ENCODE data around the gene DALRD3. TPM values are rescaled to one million over a fixed set of nuclear protein-coding genes. Genes with fewer than 3 reads are reported as not detected.
"Not testable (repeated sequence)": the region's sequence is repeated elsewhere in the genome, so short reads cannot be mapped to it uniquely, and the experiment has no call there.

DALRD3 gene
- total RNA-seq, 1 donor from 2014 or later = 18.5 TPM

DNA sequence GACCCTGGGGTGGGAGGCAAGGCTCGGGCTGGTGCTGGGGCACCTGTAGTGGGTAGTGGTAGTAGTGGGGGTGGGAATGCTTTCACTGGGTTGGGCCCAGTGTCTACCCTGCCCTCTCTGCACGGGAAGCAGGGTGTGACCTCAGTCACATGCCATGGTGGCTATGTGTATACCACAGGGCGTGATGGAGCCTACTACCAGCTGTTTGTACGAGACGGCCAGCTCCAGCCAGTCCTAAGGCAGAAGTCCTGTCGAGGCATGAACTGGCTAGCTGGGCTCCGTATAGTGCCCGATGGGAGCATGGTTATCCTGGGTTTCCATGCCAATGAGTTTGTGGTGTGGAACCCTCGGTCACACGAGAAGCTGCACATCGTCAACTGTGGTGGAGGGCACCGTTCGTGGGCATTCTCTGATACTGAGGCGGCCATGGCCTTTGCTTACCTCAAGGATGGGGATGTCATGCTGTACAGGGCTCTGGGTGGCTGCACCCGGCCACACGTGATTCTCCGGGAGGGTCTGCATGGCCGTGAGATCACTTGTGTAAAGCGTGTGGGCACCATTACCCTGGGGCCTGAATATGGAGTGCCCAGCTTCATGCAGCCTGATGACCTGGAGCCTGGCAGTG, 5.2 kb downstream of the DALRD3 start:
- H3K4me2 ChIP-seq (ENCODE audit: low read length) = no peak overlapping the region
- no peak overlapping the region for H3K27ac ChIP-seq (ENCODE audit: low read depth, low read length)
- H3K4me1 ChIP-seq (ENCODE audit: insufficient read depth, low read length) = peaks cover 18% of the 10 kb centered on the region
- TF ChIP-seq CTCF (IDR thresholded peaks at IDR 0.05; ENCODE audit: insufficient read depth, low read depth, low read length) (no peak), EZH2 (IDR thresholded peaks at IDR 0.05; ENCODE audit: insufficient read depth, low read length) (no peak)
- no peaks in the 10 kb centered on the region for H3K27me3 ChIP-seq (ENCODE audit: insufficient read depth, low read length)
- H3K9me3 ChIP-seq (ENCODE audit: insufficient read depth, low read depth, low read length) = no peaks in the 10 kb centered on the region
- no peaks in the 10 kb centered on the region for H3K9me3 Mint-ChIP-seq (ENCODE audit: unreplicated experiment)
- no peak overlapping the region for H3K27ac Mint-ChIP-seq (ENCODE audit: unreplicated experiment)
- H3K4me1 Mint-ChIP-seq (ENCODE audit: low read depth, unreplicated experiment) = peaks cover 7% of the 10 kb centered on the region
- no peaks in the 10 kb centered on the region for H3K27me3 Mint-ChIP-seq (ENCODE audit: low read depth, unreplicated experiment)
- H3K79me2 ChIP-seq (ENCODE audit: insufficient read depth, low read length) = peaks cover 92% of the 10 kb centered on the region
- no peak overlapping the region for H3K4me3 ChIP-seq (ENCODE audit: insufficient read depth, low read depth, low read length)
- no peak overlapping the region for H3K9ac ChIP-seq (ENCODE audit: low read length)
- H4K20me1 ChIP-seq (ENCODE audit: insufficient read depth, low read length) = peaks cover 79% of the 10 kb centered on the region
- H3K4me3 Mint-ChIP-seq (ENCODE audit: unreplicated experiment) = no peak overlapping the region
- H2AFZ ChIP-seq (ENCODE audit: low read depth, low read length) = no peak overlapping the region
- no peak for DNase-seq (ENCODE audit: low read depth)
- peaks cover 27% of the 10 kb centered on the region for H3K36me3 ChIP-seq (ENCODE audit: insufficient read depth, low read length)
- H3K36me3 Mint-ChIP-seq (ENCODE audit: low read depth, unreplicated experiment) = peaks cover 26% of the 10 kb centered on the region
- FAIRE-seq = no peak

GRCh38 chr3:49012441-49013017, 5.9 kb downstream of the DALRD3 start:
- Histone ChIP-seq H3K4me2 (ENCODE audit: low read length) (no peak overlapping the region), H2AFZ (ENCODE audit: low read depth, low read length) (no peak overlapping the region), H3K9ac (ENCODE audit: low read length) (no peak overlapping the region), H3K27ac (ENCODE audit: low read depth, low read length) (no peak overlapping the region), H3K27me3 (ENCODE audit: insufficient read depth, low read length) (no peaks in the 10 kb centered on the region), H3K79me2 (ENCODE audit: insufficient read depth, low read length) (peaks cover 95% of the 10 kb centered on the region), H3K4me3 (ENCODE audit: insufficient read depth, low read depth, low read length) (no peak overlapping the region), H3K36me3 (ENCODE audit: insufficient read depth, low read length) (peaks cover 27% of the 10 kb centered on the region), H3K4me1 (ENCODE audit: insufficient read depth, low read length) (peaks cover 16% of the 10 kb centered on the region), H4K20me1 (ENCODE audit: insufficient read depth, low read length) (peaks cover 83% of the 10 kb centered on the region), H3K9me3 (ENCODE audit: insufficient read depth, low read depth, low read length) (no peaks in the 10 kb centered on the region)
- peaks cover 26% of the 10 kb centered on the region for H3K36me3 Mint-ChIP-seq (ENCODE audit: low read depth, unreplicated experiment)
- H3K4me1 Mint-ChIP-seq (ENCODE audit: low read depth, unreplicated experiment) = peaks cover 8% of the 10 kb centered on the region
- H3K27me3 Mint-ChIP-seq (ENCODE audit: low read depth, unreplicated experiment) = no peaks in the 10 kb centered on the region
- FAIRE-seq = no peak
- H3K4me3 Mint-ChIP-seq (ENCODE audit: unreplicated experiment) = no peak overlapping the region
- DNase-seq (ENCODE audit: low read depth) = no peak
- no peak overlapping the region for H3K27ac Mint-ChIP-seq (ENCODE audit: unreplicated experiment)
- no peak for TF ChIP-seq EZH2 (IDR thresholded peaks at IDR 0.05; ENCODE audit: insufficient read depth, low read length)
- no peaks in the 10 kb centered on the region for H3K9me3 Mint-ChIP-seq (ENCODE audit: unreplicated experiment)

DNA sequence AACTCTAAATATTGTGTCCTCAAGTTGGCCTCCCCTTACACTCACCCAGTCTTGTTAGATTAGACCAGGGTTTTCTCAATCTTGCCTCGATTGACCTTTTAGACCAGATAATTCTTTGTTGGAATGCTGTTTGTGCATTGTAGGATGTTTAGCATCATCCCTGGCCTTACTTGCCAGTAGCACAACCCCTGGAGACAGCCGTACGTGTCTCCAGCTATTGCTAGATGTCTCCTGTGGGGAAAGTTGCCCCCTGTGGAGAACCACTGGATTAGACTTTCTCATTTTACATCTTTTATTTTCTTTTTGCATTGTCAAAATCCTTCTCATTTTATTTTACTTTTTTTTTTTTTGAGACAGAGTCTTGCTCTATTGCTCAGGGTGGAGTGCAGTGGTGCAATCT, 9.0 kb downstream of the DALRD3 start:
- Histone ChIP-seq H3K4me1 (ENCODE audit: insufficient read depth, low read length) (peaks cover 16% of the 10 kb centered on the region), H3K4me3 (ENCODE audit: insufficient read depth, low read depth, low read length) (no peak overlapping the region), H3K4me2 (ENCODE audit: low read length) (peak overlapping the region; percentile 35), H3K9me3 (ENCODE audit: insufficient read depth, low read depth, low read length) (no peaks in the 10 kb centered on the region), H2AFZ (ENCODE audit: low read depth, low read length) (no peak overlapping the region), H3K27ac (ENCODE audit: low read depth, low read length) (no peak overlapping the region), H3K36me3 (ENCODE audit: insufficient read depth, low read length) (peaks cover 11% of the 10 kb centered on the region), H3K9ac (ENCODE audit: low read length) (no peak overlapping the region), H3K27me3 (ENCODE audit: insufficient read depth, low read length) (no peaks in the 10 kb centered on the region), H4K20me1 (ENCODE audit: insufficient read depth, low read length) (peaks cover 57% of the 10 kb centered on the region), H3K79me2 (ENCODE audit: insufficient read depth, low read length) (peaks cover 79% of the 10 kb centered on the region)
- peaks cover 8% of the 10 kb centered on the region for H3K4me1 Mint-ChIP-seq (ENCODE audit: low read depth, unreplicated experiment)
- H3K27me3 Mint-ChIP-seq (ENCODE audit: low read depth, unreplicated experiment) = no peaks in the 10 kb centered on the region
- H3K9me3 Mint-ChIP-seq (ENCODE audit: unreplicated experiment) = no peaks in the 10 kb centered on the region
- no peak overlapping the region for H3K27ac Mint-ChIP-seq (ENCODE audit: unreplicated experiment)
- FAIRE-seq (no peak), DNase-seq (ENCODE audit: low read depth) (no peak)
- H3K4me3 Mint-ChIP-seq (ENCODE audit: unreplicated experiment) = no peak overlapping the region
- H3K36me3 Mint-ChIP-seq (ENCODE audit: low read depth, unreplicated experiment) = peaks cover 13% of the 10 kb centered on the region
- TF ChIP-seq EZH2 (IDR thresholded peaks at IDR 0.05; ENCODE audit: insufficient read depth, low read length) = no peak
- TF ChIP-seq CTCF (IDR thresholded peaks at IDR 0.05; ENCODE audit: insufficient read depth, low read depth, low read length) = no peak

DNA sequence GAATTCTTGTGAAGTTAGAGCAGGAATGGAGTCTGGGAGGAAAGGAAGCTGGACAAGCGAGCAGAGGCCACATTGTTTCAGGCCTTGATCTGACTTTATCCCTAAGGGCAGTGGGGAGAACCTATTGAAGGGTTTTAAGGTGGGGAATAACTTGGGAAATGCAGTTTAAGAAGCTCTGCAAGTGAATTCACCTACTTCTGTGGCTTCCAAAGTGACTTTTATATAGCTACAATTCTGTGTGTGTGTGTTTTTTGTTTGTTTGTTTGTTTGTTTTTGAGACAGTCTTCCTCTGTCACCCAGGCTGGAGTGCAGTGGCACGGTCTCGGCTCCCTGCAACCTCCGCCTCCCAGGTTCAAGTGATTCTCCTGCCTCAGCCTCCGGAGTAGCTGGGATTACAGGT, 9.8 kb downstream of the DALRD3 start:
- Histone ChIP-seq H3K9ac (ENCODE audit: low read length) (peak overlapping the region; percentile 99), H3K79me2 (ENCODE audit: insufficient read depth, low read length) (peaks cover 73% of the 10 kb centered on the region), H3K4me1 (ENCODE audit: insufficient read depth, low read length) (peaks cover 16% of the 10 kb centered on the region), H4K20me1 (ENCODE audit: insufficient read depth, low read length) (peaks cover 50% of the 10 kb centered on the region), H3K4me3 (ENCODE audit: insufficient read depth, low read depth, low read length) (peak overlapping the region; percentile 80), H3K36me3 (ENCODE audit: insufficient read depth, low read length) (peaks cover 11% of the 10 kb centered on the region), H3K27ac (ENCODE audit: low read depth, low read length) (peak overlapping the region; percentile 17), H3K4me2 (ENCODE audit: low read length) (peak overlapping the region; percentile 98)
- H3K9me3 Mint-ChIP-seq (ENCODE audit: unreplicated experiment); DNase-seq (ENCODE audit: low read depth); H3K27me3 ChIP-seq (ENCODE audit: insufficient read depth, low read length); H2AFZ ChIP-seq (ENCODE audit: low read depth, low read length); H3K9me3 ChIP-seq (ENCODE audit: insufficient read depth, low read depth, low read length); H3K4me1 Mint-ChIP-seq (ENCODE audit: low read depth, unreplicated experiment); H3K27me3 Mint-ChIP-seq (ENCODE audit: low read depth, unreplicated experiment); FAIRE-seq: not testable (repeated sequence)
- H3K4me3 Mint-ChIP-seq (ENCODE audit: unreplicated experiment) = peak overlapping the region; percentile 97
- peaks cover 13% of the 10 kb centered on the region for H3K36me3 Mint-ChIP-seq (ENCODE audit: low read depth, unreplicated experiment)
- H3K27ac Mint-ChIP-seq (ENCODE audit: unreplicated experiment) = peak overlapping the region; percentile 86

All from astrocyte (in vitro differentiated cells and primary cell).